ENCODE measurements around the gene ZBP1.

The ZBP1 gene

GRCh38 chr20:57658833-57659516, 38.7 kb upstream of the ZBP1 start:
- DNase-seq (ENCODE audit: low read depth in 2 of 2): no peak

GRCh38 chr20:57658447-57658832, 38.2 kb upstream of the ZBP1 start:
- DNase-seq (ENCODE audit: low read depth in 2 of 2): no peak

GRCh38 chr20:57657535-57658446, 37.6 kb upstream of the ZBP1 start:
- DNase-seq (ENCODE audit: low read depth in 2 of 2): no peak

- no peak for DNase-seq (ENCODE audit: low read depth in 2 of 2)
These were observed 36.8 kb upstream of the ZBP1 start for GRCh38 chr20:57656821-57657534.

- no peak for DNase-seq (ENCODE audit: low read depth in 2 of 2)
These were observed 36.1 kb upstream of the ZBP1 start for GRCh38 chr20:57656252-57656820.

GRCh38 chr20:57655809-57656155, 35.6 kb upstream of the ZBP1 start:
- no peak for DNase-seq (ENCODE audit: low read depth in 2 of 2)

- no peak for DNase-seq (ENCODE audit: low read depth in 2 of 2)
These were observed 35.0 kb upstream of the ZBP1 start for GRCh38 chr20:57654998-57655808.

- peak in 1 of 2 donors; percentile 40 for DNase-seq (ENCODE audit: low read depth in 2 of 2)
These were observed 34.3 kb upstream of the ZBP1 start for GRCh38 chr20:57654363-57654997.

GRCh38 chr20:57653910-57654309, 33.7 kb upstream of the ZBP1 start:
- no peak for DNase-seq (ENCODE audit: low read depth in 2 of 2)

- DNase-seq (ENCODE audit: low read depth in 2 of 2): no peak
These were observed 33.3 kb upstream of the ZBP1 start for GRCh38 chr20:57653546-57653900.

- no peak for DNase-seq (ENCODE audit: low read depth in 2 of 2)
These were observed 32.6 kb upstream of the ZBP1 start for GRCh38 chr20:57652606-57653545.

- no peak for DNase-seq (ENCODE audit: low read depth in 2 of 2)
These were observed 31.8 kb upstream of the ZBP1 start for GRCh38 chr20:57651881-57652605.

- DNase-seq (ENCODE audit: low read depth in 2 of 2): no peak
These were observed 30.7 kb upstream of the ZBP1 start for GRCh38 chr20:57650756-57651483.

- DNase-seq (ENCODE audit: low read depth in 2 of 2): no peak
These were observed 30.0 kb upstream of the ZBP1 start for GRCh38 chr20:57650266-57650665.

- no peak for DNase-seq (ENCODE audit: low read depth in 2 of 2)
These were observed 29.4 kb upstream of the ZBP1 start for GRCh38 chr20:57649617-57650015.

GRCh38 chr20:57648878-57649616, 28.8 kb upstream of the ZBP1 start:
- no peak for DNase-seq (ENCODE audit: low read depth in 2 of 2)

GRCh38 chr20:57647933-57648785, 27.9 kb upstream of the ZBP1 start:
- no peak for DNase-seq (ENCODE audit: low read depth in 2 of 2)

Data from stimulated activated CD4-positive, alpha-beta T cell treated with anti-CD3 and anti-CD28 coated beads, Interleukin-1b, Interleukin-23, amount 100 ng/mL, for 1 hour (primary cell).